ENCODE results near the gene HEXIM2. TPM values are rescaled to one million over a fixed set of nuclear protein-coding genes. Genes with fewer than 3 reads are reported as not detected.

Gene HEXIM2
- total and polyA plus RNA-seq, 2 of the 13 experiments (the other 11 are each of a cell fraction or from before 2014, with no cell fraction given): 27.1 to 32.4 TPM

DNA sequence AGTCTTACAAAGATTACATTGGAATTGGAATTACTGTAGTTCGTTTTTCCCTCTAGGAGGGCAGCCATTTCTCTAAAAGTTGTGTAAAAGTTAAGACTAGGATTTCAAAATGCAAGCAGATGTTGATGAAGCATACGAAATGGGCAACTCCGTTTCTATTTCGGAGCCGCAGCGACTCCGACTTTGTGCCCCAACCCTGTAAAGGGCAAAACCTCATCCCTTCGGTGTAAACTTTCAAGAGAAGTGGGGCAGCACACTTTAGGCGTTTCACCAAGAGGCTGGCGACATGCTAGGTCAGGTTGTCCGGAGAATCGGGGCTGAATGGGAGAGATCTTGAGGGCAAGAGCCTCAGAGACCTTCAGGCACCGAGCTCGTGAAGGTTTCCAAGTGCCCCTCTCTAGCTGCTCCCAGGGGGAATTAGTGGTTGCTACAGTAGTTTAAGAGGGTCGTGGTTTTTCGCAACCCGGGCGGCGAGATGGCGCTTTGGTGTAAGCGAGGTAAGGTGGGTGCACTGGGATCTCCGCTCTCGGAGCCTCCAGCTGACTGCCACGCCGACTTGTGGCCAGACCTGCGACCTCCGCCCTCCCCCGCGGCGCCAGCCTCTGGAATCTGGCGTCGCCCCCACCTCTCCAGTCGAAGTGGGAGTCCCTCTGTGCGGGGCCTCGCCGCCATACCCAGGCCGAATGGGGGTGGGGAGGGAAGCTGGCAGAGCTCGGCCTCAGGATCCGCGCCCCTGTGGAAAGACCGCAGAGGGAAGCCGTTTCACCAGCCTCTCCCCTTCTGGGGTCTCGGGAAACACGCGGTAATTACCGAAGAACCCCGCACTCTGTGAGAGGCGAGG lies 1.0 kb upstream of the HEXIM2 start (continued):
- TF ChIP-seq, protein P1, sequence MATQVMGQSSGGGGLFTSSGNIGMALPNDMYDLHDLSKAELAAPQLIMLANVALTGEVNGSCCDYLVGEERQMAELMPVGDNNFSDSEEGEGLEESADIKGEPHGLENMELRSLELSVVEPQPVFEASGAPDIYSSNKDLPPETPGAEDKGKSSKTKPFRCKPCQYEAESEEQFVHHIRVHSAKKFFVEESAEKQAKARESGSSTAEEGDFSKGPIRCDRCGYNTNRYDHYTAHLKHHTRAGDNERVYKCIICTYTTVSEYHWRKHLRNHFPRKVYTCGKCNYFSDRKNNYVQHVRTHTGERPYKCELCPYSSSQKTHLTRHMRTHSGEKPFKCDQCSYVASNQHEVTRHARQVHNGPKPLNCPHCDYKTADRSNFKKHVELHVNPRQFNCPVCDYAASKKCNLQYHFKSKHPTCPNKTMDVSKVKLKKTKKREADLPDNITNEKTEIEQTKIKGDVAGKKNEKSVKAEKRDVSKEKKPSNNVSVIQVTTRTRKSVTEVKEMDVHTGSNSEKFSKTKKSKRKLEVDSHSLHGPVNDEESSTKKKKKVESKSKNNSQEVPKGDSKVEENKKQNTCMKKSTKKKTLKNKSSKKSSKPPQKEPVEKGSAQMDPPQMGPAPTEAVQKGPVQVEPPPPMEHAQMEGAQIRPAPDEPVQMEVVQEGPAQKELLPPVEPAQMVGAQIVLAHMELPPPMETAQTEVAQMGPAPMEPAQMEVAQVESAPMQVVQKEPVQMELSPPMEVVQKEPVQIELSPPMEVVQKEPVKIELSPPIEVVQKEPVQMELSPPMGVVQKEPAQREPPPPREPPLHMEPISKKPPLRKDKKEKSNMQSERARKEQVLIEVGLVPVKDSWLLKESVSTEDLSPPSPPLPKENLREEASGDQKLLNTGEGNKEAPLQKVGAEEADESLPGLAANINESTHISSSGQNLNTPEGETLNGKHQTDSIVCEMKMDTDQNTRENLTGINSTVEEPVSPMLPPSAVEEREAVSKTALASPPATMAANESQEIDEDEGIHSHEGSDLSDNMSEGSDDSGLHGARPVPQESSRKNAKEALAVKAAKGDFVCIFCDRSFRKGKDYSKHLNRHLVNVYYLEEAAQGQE (IDR thresholded peaks at IDR 0.05; ENCODE audit: borderline replicate concordance in 1 of 2, low read depth in 1 of 2, low read length in 2 of 2): peak in 1 of 2 experiments; percentile 62; a peak in 1 of 4 replicates
- TF ChIP-seq KLF9 (CRISPR knock-in tag; IDR thresholded peaks at IDR 0.05; ENCODE audit: low read depth) (no peak), SMAD9 (CRISPR knock-in tag; IDR thresholded peaks at IDR 0.05) (peak; percentile 48; the same call in 1 of the 2 replicates), CSRNP2 (CRISPR knock-in tag; conservative IDR thresholded peaks at IDR 0.05; ENCODE audit: low read depth) (no peak), JUNB (CRISPR knock-in tag; IDR thresholded peaks at IDR 0.05; ENCODE audit: borderline replicate concordance) (no peak), JDP2 (CRISPR knock-in tag; IDR thresholded peaks at IDR 0.05; ENCODE audit: borderline replicate concordance) (no peak; the same call in 1 of the 2 replicates), SCMH1 (CRISPR knock-in tag; IDR thresholded peaks at IDR 0.05; ENCODE audit: borderline replicate concordance) (no peak), SP140L (CRISPR knock-in tag; IDR thresholded peaks at IDR 0.05; ENCODE audit: borderline replicate concordance) (no peak), ZNF547 (CRISPR knock-in tag; IDR thresholded peaks at IDR 0.05) (peak; percentile 61; the same call in 1 of the 2 replicates), HNRNPH1 (optimal IDR thresholded peaks at IDR 0.05; ENCODE audit: low read depth, low read length) (peak; percentile 95), ZNF24 (IDR thresholded peaks at IDR 0.05) (no peak), FOXC1 (CRISPR knock-in tag; IDR thresholded peaks at IDR 0.05; ENCODE audit: borderline replicate concordance) (peak; percentile 92), SP4 (CRISPR knock-in tag; IDR thresholded peaks at IDR 0.05) (no peak), ZNF598 (CRISPR knock-in tag; IDR thresholded peaks at IDR 0.05; ENCODE audit: borderline replicate concordance) (no peak), HDAC6 (IDR thresholded peaks at IDR 0.05; ENCODE audit: low read depth, low read length) (no peak), RFX5 (IDR thresholded peaks at IDR 0.05; ENCODE audit: low read depth, low read length) (no peak), HMG20B (CRISPR knock-in tag; conservative IDR thresholded peaks at IDR 0.05) (no peak)
- TF ChIP-seq, protein P2, sequence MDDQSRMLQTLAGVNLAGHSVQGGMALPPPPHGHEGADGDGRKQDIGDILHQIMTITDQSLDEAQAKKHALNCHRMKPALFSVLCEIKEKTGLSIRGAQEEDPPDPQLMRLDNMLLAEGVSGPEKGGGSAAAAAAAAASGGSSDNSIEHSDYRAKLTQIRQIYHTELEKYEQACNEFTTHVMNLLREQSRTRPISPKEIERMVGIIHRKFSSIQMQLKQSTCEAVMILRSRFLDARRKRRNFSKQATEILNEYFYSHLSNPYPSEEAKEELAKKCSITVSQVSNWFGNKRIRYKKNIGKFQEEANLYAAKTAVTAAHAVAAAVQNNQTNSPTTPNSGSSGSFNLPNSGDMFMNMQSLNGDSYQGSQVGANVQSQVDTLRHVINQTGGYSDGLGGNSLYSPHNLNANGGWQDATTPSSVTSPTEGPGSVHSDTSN (CRISPR knock-in tag; IDR thresholded peaks at IDR 0.05; ENCODE audit: borderline replicate concordance): peak; percentile 88
